HK-2 (cell line): ENCODE measurements around the gene FNDC3B.
A peak's percentile ranks its signal among the peaks of the same experiment; 100 is the strongest.

Experiments used
- DNase-seq: peaks from one replicate; pipeline ENCODE4 v3.0.0-alpha.2; 2018; ENCODE audit not compliant: unreplicated experiment

Gene FNDC3B

GRCh38 chr3:172187511-172187910 is 148.1 kb downstream of the FNDC3B start:
- no peak for DNase-seq

- no peak for DNase-seq
Observed at GRCh38 chr3:172188511-172188910, 149.1 kb downstream of the FNDC3B start.

- DNase-seq, result no peak
Observed at GRCh38 chr3:172189213-172189612, 149.8 kb downstream of the FNDC3B start.

- no peak for DNase-seq
Observed at GRCh38 chr3:172189987-172190603, 150.7 kb downstream of the FNDC3B start.

- DNase-seq, result no peak
Observed at GRCh38 chr3:172190980-172191379, 151.6 kb downstream of the FNDC3B start.

- no peak for DNase-seq
Observed at GRCh38 chr3:172191629-172192028, 152.3 kb downstream of the FNDC3B start.

GRCh38 chr3:172192830-172193415 is 153.5 kb downstream of the FNDC3B start:
- no peak for DNase-seq

GRCh38 chr3:172193436-172193835 is 154.1 kb downstream of the FNDC3B start:
- DNase-seq, result no peak

- no peak for DNase-seq
Observed at GRCh38 chr3:172194702-172195406, 155.5 kb downstream of the FNDC3B start.

- no peak for DNase-seq
Observed at GRCh38 chr3:172195407-172195754, 156.0 kb downstream of the FNDC3B start.

GRCh38 chr3:172197344-172197743 is 158.0 kb downstream of the FNDC3B start:
- no peak for DNase-seq

- DNase-seq, result no peak
Observed at GRCh38 chr3:172198428-172198827, 159.1 kb downstream of the FNDC3B start.

- no peak for DNase-seq
Observed at GRCh38 chr3:172199850-172200369, 160.5 kb downstream of the FNDC3B start.

GRCh38 chr3:172201136-172201869 is 161.9 kb downstream of the FNDC3B start:
- no peak for DNase-seq

- DNase-seq, result no peak
Observed at GRCh38 chr3:172201870-172202236, 162.5 kb downstream of the FNDC3B start.

- DNase-seq, result no peak
Observed at GRCh38 chr3:172202797-172203196, 163.4 kb downstream of the FNDC3B start.

GRCh38 chr3:172203522-172204258 is 164.3 kb downstream of the FNDC3B start:
- no peak for DNase-seq

- DNase-seq, result no peak
Observed at GRCh38 chr3:172204716-172205115, 165.3 kb downstream of the FNDC3B start.

GRCh38 chr3:172208586-172209332 is 169.4 kb downstream of the FNDC3B start:
- DNase-seq, result peak; percentile 22

- DNase-seq, result no peak
Observed at GRCh38 chr3:172209333-172210321, 170.2 kb downstream of the FNDC3B start.
